ENCODE results near the gene C20orf204.

C20orf204 gene

DNA sequence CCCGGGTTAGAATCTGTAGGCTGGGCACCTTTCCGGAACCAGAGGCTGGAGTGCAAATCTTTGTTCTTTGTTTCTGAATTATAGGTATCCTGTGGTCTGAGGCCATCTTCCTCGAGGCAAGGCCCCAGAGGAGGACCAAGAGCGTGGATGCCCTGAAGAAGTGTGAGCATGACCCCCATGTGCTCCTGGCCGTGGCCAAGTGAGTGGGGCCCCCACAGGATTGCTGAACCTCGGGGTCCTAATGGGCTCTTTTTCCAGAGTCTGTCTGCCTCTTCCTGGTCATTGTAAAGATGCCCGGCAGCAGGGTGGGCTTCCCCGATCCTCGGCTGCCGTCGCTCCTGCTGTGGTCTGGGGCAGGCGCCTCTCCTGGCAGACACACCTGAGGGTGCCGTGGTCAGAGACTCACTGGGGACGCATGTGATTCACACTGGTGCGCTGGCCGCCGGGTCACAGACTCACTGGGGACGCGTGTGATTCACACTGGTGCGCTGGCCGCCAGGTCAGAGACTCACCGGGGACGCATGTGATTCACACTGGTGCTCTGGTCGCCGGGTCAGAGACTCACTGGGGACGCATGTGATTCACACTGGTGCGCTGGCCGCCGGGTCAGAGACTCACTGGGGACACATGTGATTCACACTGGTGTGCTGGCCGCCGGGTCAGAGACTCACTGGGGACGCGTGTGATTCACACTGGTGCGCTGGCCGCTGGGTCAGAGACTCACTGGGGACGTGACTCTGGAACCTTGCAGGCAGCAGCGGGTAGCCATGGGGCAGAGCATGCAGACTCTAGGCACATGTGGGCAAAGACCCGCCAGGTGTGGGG lies 6.5 kb upstream of the C20orf204 start:
- TF ChIP-seq TAF1 (IDR thresholded peaks at IDR 0.05; ENCODE audit: borderline replicate concordance, insufficient read depth, low read length) = no peak
- no peak for TF ChIP-seq FOXP2 (optimal IDR thresholded peaks at IDR 0.05; ENCODE audit: borderline replicate concordance, extremely low read depth, extremely low read length, insufficient read depth)
- TF ChIP-seq SIN3A (IDR thresholded peaks at IDR 0.05; ENCODE audit: borderline replicate concordance, insufficient read depth, low read length) = no peak
- TF ChIP-seq POLR2AphosphoS5 (IDR thresholded peaks at IDR 0.05; ENCODE audit: low read depth, low read length) = no peak
- TF ChIP-seq, protein P1, sequence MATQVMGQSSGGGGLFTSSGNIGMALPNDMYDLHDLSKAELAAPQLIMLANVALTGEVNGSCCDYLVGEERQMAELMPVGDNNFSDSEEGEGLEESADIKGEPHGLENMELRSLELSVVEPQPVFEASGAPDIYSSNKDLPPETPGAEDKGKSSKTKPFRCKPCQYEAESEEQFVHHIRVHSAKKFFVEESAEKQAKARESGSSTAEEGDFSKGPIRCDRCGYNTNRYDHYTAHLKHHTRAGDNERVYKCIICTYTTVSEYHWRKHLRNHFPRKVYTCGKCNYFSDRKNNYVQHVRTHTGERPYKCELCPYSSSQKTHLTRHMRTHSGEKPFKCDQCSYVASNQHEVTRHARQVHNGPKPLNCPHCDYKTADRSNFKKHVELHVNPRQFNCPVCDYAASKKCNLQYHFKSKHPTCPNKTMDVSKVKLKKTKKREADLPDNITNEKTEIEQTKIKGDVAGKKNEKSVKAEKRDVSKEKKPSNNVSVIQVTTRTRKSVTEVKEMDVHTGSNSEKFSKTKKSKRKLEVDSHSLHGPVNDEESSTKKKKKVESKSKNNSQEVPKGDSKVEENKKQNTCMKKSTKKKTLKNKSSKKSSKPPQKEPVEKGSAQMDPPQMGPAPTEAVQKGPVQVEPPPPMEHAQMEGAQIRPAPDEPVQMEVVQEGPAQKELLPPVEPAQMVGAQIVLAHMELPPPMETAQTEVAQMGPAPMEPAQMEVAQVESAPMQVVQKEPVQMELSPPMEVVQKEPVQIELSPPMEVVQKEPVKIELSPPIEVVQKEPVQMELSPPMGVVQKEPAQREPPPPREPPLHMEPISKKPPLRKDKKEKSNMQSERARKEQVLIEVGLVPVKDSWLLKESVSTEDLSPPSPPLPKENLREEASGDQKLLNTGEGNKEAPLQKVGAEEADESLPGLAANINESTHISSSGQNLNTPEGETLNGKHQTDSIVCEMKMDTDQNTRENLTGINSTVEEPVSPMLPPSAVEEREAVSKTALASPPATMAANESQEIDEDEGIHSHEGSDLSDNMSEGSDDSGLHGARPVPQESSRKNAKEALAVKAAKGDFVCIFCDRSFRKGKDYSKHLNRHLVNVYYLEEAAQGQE (IDR thresholded peaks at IDR 0.05; ENCODE audit: insufficient read depth in 1 of 2, low read depth in 2 of 2, low read length in 2 of 2) = no peak

DNA sequence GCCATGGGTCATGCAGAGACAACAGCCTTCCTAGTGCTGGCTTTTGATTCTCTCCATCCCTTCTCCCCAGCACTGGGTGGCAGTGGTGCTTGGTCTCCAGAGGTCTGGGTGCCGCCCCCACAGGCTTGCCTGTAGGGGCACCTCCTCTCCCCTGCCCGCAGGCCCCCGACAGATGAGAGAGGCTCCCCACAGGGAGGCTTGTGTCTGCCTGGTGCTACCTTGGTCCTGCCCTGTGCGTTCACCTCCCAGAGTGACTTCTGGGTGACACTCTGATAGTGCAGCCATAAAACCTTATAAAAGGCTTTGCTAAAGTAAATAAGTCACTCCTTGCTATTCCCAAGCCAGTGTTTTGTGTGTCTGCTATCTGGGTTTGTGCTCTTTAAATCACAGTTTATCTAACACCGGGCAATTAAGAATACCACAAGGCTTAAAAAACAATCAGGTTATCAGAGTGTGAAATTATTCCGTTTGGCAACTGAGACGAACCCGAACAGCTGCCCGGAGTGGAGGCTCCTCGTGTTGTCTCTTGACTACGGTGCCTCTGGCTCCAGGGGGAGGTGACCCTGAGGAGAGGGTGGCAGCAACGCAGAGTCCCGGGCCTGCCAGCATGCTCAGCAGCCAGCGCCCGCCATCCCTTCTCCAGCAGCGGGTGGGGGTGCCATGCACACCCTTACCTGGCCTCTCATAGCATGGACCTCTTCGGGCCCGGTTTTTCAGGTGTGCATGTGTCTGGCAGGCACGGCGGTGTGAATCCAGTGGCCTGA lies 5.4 kb upstream of the C20orf204 start:
- no peak for TF ChIP-seq SIN3A (IDR thresholded peaks at IDR 0.05; ENCODE audit: borderline replicate concordance, insufficient read depth, low read length)
- TF ChIP-seq TAF1 (IDR thresholded peaks at IDR 0.05; ENCODE audit: borderline replicate concordance, insufficient read depth, low read length) = no peak

GRCh38 chr20:64031822-64032314 lies 4.1 kb upstream of the C20orf204 start:
- TF ChIP-seq TAF1 (IDR thresholded peaks at IDR 0.05; ENCODE audit: borderline replicate concordance, insufficient read depth, low read length) = no peak
- no peak for TF ChIP-seq POLR2AphosphoS5 (IDR thresholded peaks at IDR 0.05; ENCODE audit: low read depth, low read length)
- no peak for TF ChIP-seq FOXP2 (optimal IDR thresholded peaks at IDR 0.05; ENCODE audit: borderline replicate concordance, extremely low read depth, extremely low read length, insufficient read depth)
- TF ChIP-seq, protein P1 (IDR thresholded peaks at IDR 0.05; ENCODE audit: insufficient read depth in 1 of 2, low read depth in 2 of 2, low read length in 2 of 2) = no peak
- TF ChIP-seq SIN3A (IDR thresholded peaks at IDR 0.05; ENCODE audit: borderline replicate concordance, insufficient read depth, low read length) = no peak

GRCh38 chr20:64032706-64033624 lies 3.0 kb upstream of the C20orf204 start:
- no peak for TF ChIP-seq FOXP2 (optimal IDR thresholded peaks at IDR 0.05; ENCODE audit: borderline replicate concordance, extremely low read depth, extremely low read length, insufficient read depth)
- TF ChIP-seq, protein P1 (IDR thresholded peaks at IDR 0.05; ENCODE audit: insufficient read depth in 1 of 2, low read depth in 2 of 2, low read length in 2 of 2) = no peak
- no peak for TF ChIP-seq POLR2AphosphoS5 (IDR thresholded peaks at IDR 0.05; ENCODE audit: low read depth, low read length)
- no peak for TF ChIP-seq TAF1 (IDR thresholded peaks at IDR 0.05; ENCODE audit: borderline replicate concordance, insufficient read depth, low read length)
- no peak for TF ChIP-seq SIN3A (IDR thresholded peaks at IDR 0.05; ENCODE audit: borderline replicate concordance, insufficient read depth, low read length)
